Globus pallidus (tissue), 1 donor: ENCODE data around the gene METTL8.
"Not testable (repeated sequence)": the region's sequence is repeated elsewhere in the genome, so short reads cannot be mapped to it uniquely, and the experiment has no call there.

Source experiments
- DNase-seq: peaks from one replicate; pipeline ENCODE4 v3.0.0-alpha.2; 2015; ENCODE audit warnings: low spot score

The METTL8 gene

DNA sequence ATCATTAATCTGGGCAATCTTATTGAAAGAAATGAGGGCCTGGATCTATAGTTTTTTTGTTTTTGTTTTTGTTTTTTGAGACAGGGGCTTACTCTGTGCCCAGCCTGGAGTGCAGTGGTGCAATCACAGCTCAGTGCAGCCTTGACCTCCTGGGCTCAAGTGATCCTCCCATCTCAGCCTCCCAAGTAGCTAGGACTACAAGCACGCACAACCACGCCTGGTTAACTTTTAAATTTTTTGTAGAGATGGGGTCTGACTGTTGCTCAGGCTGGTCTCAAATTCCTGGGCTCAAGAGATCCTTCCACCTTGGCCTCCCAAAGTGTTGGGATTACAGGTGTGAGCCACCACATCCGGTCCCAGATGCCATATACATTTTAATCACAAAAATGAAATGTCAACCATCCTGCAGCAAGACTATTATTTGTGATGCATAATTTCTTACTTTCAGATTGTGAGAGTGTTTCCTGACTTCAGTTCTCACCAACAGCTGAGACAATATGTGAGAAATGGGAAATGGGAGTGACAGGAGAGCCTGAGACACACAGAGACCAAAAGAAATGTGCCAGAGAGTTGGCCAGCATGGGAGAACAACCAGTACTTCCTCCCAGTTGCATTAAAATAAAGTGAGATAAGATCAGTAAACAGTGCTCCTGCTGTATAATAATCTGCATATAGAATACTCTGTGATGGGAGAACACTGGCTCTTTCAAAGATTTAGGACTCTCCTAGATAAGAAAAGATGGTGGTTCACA lies 87.6 kb downstream of the METTL8 start:
- DNase-seq, result no peak

- DNase-seq, result no peak
These were observed 89.6 kb downstream of the METTL8 start for GRCh38 chr2:171344182-171344581.

GRCh38 chr2:171342067-171342413 lies 91.8 kb downstream of the METTL8 start:
- no peak for DNase-seq

GRCh38 chr2:171341394-171342066 lies 92.3 kb downstream of the METTL8 start:
- DNase-seq, result no peak

GRCh38 chr2:171334946-171335345 lies 98.8 kb downstream of the METTL8 start:
- no peak for DNase-seq

DNA sequence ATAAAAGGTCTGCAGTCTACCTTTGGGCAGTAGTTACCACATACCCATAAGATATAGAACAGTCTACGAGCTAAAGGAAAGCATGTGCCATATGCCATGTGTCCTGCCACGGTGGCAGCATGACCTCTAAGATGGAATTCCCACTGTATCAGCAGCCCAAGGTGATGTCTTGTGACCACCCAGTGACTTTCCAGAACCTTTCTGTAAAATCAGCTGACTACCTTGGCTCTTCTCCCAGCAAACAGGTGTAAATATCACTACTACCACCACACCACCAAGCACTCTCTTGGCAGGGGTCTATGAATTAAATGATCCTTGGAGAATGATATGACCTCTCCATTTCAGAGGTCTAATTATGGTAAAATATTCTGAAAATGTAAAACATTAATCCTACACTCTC lies 99.6 kb downstream of the METTL8 start:
- no peak for DNase-seq

GRCh38 chr2:171330155-171330956 lies 103.4 kb downstream of the METTL8 start:
- no peak for DNase-seq

GRCh38 chr2:171327043-171327496 lies 106.7 kb downstream of the METTL8 start:
- DNase-seq, result no peak

- no peak for DNase-seq
These were observed 107.8 kb downstream of the METTL8 start for GRCh38 chr2:171325886-171326585.

DNA sequence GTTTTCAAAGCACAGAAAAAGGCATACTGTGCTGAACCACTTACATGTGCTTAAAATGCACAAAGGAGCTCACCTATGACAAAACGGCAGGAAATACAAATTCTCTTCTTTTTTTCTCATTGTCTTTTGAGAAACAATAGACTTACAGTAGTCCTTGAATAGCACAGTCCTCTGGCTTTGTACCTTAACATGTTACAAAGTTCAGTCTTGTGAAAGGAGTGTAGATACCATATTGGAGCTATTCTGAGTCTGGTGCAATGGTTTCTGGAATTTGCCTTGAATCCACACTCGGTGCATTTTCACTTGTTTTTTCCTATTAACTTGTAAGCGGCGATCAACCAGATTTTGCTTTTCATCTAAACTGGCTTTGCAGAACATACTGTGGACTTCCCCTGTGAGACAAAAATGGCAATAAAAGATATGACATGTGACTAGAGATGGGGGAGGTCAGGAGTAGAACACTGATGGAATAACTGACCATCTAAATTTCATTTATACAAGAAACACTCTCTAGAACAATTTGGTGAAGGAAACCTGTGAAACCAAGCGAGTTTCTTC lies 109.7 kb downstream of the METTL8 start:
- no peak for DNase-seq

DNA sequence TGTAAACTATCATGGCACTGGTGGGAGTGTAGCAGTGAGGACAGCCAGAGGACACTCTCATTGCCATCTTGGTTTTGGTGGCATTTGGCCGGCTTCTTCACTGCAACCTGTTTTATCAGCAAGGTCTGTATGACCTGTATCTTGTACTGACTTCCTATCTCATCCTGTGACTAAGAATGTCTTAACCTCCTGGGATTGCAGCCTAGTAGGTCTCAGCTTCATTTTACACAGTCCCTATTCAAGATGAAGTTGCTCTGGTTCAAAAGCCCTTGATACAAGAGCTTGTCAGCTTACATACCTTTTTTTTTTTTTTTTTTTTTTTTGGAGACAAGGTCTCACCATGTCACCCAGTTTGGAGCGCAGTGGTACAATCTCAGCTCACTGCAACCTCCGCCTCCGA lies 110.9 kb downstream of the METTL8 start:
- DNase-seq, result no peak

DNA sequence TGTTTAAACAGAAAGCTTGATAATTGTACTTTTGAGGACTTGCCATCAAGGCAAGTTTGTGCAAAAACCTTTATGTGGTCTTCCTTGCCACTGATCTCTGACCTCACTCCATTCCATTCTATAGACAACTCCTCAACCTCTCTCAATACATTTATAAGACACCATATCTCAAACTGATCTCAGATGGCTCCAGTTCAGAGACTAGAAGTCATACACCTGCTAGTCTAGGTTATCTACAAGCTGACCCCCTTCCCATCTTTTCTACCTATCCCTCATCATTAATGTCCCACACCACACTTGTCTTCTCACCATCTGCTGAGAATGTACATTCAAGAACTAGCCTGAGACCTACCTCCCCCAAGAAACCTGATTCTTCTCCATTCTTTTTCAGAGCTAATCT lies 113.1 kb downstream of the METTL8 start:
- no peak for DNase-seq

- DNase-seq, result no peak
These were observed 113.6 kb downstream of the METTL8 start for GRCh38 chr2:171320208-171320621.

DNA sequence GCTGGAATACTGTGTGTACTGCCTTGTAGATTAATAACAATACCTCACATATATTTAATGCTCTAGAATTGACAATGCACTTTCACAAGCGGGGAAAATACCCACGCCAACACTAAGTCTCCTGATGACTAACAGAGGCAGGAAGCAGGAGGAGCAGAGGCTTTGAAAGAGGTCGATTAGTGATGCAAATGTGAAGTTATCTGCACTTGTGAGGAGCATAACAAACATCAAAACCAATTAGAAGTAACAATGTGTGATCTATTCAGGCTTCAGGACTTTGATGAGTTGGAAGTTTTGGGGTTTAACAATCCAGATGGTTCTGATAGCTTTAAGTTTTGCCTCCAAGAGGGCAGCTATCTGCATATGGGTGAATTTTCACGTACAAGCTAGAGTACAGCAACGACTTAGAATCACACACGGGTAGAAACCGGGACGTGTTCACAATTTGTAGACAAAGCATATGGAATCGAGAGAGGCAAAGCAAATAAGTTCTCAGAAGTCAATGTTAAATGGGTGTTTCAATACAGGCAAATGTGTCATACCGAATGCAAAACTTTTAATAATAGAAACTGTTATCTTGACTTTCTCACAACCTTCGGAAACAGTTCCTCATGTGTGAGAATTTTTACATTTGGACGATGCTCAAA lies 114.5 kb downstream of the METTL8 start:
- DNase-seq, result peak; percentile 16

DNA sequence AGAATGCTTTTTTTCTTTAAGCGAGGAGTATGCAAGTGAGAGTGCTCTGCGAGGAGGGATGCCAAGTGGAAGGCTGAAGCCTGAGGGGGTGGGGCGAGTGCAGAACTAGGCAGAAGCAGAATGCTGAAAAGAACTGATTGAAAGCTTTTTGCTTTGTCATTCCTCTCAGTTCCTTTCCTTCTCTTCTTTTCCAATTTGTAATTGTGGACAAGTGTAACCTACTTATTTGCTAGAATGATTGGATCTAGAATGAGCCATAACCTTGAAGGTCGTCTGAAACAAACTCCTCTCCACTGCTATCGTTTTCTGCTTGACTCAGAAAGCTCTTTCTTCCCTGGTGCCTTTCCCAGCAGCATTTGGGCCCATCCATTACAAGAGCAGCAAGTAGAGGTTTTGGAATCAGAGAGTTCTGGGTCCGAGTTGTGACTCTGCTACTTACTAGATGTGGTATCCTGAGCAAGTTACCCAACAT lies 115.3 kb downstream of the METTL8 start:
- peak; percentile 80 for DNase-seq

DNA sequence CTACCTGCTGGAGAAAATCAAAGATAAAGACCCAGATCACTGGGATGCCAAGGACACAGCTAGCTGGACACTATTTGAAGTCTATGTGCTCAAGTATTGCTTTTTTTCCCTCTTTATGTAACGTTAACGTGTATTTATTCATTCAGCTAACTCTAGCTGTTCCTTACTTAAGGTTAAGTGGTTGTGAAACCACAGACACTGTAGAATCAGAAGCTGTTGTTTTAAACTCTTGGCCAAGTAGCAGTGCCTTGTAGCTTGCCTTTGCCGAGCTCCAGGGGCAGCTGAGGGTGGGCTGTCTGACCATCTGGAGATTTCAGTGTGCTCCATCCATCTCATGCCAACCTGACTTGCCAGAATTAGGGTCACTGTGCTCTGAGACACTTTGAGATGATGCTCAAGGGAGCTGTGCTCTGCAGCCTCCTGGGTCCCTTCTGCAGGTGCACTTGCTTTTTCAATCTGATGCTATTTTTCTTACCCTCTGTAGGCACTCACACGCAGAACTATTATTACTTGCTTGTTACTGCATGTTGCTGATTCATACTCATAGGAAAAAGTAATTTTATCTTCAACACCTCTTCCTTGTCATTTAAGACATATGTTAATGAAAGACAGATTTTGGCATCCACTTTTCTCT lies 116.2 kb downstream of the METTL8 start:
- DNase-seq, result no peak

DNA sequence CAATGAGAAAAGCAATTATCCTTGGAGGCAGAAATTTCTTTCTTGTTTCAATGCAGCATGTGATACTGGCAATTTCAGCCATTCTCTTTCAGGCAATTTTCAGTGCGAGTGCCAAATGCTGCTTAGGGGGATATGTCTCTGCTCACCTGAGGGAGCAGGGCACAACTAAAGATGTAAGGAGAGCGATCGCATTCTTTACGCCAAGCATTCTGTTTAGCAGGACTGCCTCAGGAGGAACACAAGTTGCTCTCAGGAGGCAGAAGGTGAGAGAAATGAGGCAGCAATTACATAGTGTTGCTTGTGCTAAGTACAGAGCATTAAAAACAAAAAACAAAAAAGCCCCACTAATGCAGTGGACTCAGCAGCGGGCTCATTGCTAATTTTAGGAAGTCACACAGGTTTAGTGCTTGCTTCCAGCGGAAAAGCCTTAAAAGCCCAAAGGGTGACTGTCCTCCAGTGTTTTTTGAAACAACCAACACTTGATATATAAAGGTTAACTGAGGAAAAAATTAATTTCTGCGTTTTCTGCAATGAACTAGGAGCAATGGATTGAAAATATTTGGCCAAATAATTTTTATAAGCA lies 116.9 kb downstream of the METTL8 start:
- DNase-seq, result no peak

DNA sequence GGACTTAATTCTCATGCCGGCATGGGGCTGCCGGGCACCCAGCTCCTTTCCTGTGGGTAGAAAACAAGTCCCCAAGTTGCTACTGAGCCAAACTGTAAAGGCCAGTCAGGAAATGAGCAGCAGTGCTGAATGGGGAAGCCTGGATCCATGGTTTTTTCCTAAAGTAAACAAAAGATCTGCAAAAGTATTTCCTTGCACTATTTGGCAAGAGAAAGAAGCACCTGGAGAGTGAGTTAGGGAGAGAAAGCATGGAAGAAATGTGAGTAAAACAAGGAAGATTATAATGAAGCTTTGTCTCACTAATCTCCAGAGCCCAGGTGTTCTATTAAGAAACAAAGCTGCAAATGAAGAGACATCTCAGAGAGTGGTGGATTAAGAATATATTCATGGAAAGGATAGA lies 117.6 kb downstream of the METTL8 start:
- no peak for DNase-seq

GRCh38 chr2:171315781-171316180 lies 118.0 kb downstream of the METTL8 start:
- DNase-seq, result no peak

DNA sequence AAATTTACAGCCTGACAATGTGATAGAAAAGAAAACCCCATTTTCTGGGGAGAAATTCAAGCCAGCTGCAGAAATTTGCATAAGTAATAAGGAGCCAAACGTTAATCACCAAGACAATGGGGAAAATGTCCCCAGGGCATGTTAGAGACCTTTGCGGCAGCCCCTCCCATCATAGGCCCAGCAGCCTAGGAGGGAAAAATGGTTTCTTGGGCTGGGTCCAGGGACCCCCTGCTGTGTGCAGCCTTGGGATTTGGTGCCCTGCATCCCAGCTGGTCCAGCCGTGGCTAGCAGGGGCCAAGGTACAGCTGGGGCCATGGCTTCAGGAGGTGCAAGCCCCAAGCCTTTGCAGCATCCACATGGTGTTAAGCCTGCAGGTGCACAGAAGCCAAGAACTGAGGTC lies 121.6 kb downstream of the METTL8 start:
- not testable (repeated sequence) for DNase-seq
